ENCODE results near the gene TMTC4.
A peak's percentile ranks its signal among the peaks of the same experiment; 100 is the strongest.

Gene TMTC4

DNA sequence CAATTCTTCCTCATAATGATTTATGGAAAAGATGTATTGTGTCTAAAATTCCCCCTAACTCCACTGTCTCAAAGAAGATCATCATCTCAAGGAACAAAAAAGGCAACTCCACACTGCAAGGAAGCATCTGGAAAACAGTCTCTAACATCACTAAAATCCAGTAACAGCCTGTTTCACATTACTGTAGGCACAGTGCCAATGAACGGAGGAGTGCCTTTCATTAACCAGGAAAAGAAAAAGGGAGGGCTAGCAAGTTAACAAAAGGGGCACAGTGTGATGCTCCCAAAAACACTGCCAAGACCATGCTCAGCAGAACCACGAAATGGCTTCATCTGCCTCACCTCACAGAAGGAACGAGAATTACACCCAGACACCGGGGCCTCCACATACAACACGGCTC is 8.5 kb downstream of the TMTC4 start:
- DNase-seq, result no peak

DNA sequence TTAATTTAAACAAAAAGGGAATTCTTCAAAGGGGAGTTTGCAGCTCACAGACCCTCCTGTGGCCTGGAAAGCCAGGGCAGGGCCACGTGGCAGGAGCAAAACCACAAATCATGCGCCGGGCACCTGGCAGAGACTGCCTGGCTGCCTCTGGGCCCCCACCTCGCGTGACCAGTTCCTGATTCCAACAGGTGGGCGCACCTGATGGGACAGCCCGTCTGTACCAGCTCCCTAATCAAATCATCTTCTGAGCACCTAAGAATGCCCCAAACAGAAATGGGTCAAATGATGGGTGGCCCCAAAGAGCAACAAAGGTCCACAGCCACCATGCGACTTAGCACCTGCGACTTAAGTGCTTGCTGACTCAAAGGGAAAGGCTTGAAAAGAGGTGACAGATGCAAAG is 9.2 kb downstream of the TMTC4 start:
- DNase-seq, result no peak

DNA sequence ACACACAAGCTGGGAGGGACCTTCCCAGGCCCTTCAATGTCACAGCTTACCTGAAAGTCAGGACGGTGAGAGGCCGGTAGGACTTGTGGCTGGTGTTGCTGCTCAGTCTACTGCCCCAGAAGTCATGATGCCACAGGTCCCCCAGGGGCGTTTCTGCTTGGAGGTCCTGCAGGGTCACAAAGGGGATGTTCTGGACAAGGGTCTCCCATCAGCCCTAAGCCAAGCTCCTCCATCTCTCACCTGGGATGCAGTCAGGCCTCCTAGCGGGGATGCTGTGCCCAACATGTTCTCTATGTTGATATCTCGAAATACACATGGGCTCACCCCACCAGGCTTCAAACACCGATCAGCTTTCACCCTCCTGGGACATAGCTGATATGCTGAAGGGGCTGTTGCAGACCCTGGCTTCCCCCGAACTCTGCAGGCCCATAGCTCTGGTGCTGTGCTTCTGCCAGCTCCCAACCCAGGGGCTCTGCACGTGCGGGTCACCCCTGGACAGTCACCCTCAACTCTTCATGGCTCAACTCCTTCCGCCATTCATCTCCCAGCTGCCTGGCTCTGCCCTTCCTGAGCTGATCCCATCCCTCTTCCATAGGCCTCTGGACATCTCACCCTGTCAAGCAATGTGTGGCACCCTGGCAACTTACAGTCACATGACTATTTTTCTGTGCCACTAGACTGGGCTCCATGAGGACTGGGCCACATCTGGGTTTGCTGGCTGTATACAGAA is 10.3 kb downstream of the TMTC4 start:
- DNase-seq, result no peak

DNA sequence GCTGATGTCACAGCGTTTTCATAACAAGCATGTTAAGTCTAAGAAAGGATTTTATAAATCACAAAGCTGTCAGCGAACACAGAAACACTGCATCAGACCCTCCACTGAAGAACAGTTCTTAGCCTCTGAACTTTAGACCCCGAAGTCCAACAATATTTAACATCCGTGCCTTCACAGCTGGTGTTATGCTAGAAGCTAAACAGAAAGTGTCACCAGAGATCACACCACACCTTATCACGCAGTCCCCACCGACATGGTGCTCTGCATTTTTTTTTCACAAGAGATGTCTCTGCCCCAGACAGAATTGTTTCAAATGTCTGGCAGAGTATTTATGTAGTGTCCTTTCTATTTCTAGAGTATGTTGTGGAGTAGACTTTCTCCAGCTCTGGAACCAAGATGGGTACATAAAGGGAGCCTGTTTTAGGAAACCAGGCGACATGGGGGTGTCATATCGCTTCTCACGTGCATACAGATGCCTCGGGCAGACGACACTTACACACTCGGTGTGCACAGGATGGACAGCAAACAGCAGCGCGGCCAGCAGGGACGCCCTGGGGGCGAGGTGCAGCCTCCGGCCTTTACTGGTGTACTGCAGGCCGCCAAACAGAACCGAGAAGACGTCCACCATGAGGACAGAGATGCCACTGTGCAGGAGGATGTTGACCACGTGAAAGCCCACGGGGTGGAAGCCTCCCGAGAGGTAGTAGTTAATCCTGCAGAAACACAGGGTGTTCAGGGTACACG is 12.0 kb downstream of the TMTC4 start:
- DNase-seq, result no peak

DNA sequence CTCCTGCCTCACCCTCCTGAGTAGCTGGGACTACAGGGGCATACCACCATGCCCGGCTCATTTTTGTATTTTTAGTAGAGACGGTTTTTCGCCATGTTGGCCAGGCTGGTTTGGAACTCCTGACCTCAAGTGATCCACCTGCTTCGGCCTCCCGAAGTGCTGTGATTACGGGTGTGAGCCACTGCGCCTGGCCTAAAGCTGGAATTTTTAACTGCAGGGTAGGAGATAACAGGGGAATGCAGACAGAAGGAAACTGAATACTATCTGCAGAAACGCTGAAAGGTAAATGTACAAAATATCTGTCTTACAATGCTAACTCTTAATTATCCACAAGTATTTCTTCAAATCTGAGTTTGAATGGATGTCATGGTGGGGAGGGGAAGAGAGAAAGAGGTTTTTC is 13.8 kb downstream of the TMTC4 start:
- no peak for DNase-seq

DNA sequence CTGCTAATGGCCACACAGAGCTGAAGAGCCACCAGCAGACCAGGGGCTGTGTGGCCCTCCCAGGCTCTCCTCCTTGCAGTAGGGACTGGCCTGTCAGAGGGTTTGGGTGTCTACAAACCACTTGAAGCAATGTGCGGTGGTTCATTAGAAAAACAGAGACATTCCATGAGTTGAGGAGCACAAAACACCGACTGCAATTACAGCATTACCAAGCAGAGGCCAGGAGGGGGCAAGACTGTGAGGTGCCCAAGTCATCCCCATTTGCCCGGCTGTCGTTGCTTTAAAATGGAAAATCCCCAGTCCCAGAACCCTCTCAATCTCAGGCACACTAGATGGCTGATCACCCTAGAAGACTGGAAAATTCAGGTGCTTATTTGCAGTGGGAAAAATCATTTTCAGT is 15.0 kb downstream of the TMTC4 start:
- DNase-seq, result no peak

DNA sequence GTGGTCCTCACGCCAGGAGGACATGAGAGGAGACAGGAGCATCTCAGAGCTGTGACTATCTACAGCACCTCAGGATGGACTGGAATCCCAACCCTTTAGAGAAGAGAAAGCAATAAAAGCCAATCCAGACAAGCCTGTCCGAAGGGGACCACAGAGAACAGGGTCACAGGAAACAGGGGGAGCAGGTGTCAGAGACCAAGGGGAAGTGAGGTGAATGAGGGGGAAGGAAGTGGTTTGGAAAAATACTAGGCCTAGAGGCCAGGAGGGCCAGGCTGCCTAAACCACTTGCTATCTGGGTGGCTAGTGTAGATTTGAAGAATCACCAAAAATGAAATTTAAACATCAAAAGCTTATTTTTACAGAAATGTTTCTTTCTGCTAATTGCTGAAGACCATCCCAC is 16.2 kb downstream of the TMTC4 start:
- DNase-seq, result no peak

DNA sequence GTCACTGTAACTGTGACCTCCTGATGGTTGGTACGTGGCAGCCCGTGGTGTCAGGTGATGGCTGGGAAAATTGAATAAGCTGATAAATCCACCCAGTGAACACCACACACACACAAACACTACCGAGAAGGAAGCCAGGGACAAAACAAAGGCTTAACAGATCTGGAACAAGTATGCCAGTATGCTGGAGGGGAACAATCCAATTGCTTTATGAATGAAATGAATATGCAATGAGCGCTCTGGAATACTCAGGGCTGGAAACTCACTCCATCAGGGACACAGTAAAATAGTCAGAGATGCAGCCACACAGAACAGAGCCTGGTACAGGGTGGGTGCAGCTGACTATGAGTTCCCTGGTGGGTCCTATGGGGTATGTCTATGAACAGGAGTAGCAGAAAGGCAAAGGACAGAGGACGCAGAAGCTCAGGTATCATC is 16.7 kb downstream of the TMTC4 start:
- DNase-seq, result no peak

DNA sequence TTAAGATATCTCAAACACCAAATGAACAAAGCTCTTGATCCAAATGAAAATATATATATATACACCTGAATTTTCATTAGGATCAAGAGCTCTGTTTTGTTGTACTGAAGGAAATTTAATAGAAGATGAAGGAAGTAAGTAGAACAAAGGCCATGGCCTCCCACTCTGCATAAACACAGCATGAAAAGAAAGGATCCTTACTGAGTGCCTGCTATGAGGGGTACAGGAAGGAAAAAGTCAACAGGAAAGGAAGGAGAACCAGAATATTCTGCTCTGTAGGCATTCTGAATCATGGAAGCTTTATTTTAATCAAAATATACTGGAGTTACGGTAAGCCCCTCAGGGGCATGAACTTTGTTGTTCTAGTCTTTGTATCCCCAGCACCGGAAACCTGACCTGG is 22.1 kb downstream of the TMTC4 start:
- DNase-seq, result no peak

DNA sequence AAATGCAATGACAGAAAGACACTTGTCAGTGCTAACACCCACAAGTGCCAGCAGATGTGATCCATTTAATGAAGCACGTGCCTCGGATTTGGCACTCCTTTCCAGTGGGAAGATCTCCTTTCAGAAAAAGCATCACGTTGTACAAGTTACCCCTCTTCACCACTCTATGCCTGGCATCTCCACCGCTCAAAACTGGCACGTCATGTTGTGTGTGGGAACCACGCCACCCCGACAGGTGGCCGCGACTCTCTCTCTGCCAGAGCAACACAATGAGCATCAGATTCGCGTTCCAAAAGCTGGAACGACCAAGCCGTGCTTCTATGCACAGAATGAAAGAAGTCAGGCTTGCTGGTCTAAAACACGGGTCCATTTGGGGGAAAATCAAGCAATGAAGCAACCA is 24.3 kb downstream of the TMTC4 start:
- DNase-seq, result peak; percentile 60

DNA sequence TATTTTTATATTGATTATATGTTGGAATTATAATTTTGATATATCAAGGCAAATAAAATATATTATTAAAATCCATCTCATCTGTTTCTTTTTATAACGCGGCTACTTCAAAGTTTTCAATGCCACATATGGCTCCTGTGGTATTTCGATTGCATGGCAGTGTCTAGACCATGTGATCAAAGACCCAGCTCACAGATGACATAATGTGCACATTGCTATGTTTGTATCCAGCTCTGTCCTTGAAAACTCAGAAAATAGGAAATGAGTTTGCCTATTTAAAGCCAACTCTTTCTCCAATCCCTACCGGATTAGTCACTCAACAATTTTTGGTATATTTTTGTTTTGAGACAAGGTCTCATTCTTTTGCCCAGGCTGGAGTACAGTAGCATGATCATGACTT is 26.2 kb downstream of the TMTC4 start:
- no peak for DNase-seq

DNA sequence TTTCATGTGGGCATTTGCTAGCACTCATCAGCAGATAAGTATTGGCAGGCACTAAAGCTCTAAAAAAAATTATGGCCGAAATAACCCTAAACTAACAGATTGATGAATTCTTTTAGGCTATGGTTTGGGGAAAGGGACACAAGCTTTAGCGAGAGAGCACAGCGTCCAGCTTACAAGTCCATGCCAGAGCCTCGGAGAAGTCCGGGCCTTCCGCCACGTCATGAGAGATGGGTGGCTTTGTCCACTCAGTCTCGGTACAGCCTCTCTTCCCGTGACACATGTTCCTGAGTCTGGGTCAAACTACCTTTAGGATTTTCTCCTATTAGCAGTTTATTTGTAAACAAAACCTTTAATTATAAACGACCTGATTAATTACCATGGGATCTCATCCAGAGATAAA is 27.7 kb downstream of the TMTC4 start:
- no peak for DNase-seq

DNA sequence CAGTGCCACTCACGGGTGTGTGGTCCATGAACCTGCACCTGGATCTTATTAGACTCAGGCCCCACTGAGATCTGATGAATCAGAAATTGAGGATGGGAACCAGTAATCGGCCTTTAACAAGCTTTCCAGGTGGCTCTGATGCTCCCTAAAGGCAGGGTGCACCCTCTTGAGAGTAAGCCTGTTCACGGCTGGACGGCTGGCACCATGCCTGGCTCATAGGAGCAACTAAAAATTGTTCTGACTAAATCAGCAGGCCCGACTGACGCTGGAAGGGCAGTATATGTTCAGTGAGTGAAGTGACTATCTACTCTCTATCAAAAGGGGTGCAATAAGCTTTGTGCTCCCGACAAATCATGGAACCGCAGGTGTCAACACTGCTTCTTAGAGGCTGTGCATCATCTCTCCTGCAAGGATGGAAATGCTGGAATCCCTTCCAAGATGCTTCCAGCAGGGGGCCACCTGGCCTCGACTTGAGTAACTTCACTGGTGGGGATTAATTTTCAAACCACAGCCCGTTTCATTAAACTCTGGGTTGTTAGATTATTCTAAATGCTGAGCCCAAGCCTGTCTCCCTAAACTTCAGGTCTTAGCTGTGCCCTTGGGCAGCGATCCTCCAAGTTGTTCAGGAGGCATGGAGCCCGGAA is 28.4 kb downstream of the TMTC4 start:
- DNase-seq, result no peak

DNA sequence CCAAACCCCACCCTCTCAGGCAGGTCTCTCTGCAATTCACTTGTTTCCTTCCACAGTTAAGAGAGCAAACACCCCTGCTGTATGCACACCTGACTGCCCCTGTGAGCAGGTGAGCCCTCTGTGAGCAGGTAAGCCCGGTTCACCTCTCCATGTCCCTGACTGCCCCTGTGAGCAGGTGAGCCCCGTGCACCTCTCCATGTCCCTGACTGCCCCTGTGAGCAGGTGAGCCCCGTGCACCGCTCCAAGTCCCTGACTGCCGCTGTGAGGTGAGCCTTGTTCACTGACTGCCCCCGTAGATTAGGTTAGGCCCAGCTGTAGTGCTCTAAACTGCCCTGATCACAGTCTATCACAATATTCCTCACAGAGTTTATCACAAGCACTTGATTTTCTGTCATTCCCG is 29.2 kb downstream of the TMTC4 start:
- DNase-seq, result no peak

DNA sequence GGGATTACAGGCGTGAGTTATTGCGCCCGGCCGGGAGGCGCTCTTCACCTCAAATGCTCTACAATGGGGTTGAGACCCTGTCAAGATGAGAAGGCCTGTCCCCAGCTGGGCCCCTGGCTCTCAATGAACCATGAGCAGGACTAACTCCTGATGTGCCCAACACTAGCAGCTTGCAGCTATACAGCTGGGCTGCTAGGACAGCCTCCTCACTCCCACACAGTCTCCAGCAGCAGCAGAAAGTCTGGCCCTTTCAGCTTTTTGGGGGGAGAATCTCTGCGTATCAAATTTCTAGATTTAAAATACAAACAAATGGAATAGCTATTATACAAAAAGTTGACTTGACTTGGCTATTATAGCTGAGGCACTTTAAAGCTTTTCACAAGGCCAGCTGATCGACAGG is 30.2 kb downstream of the TMTC4 start:
- no peak for DNase-seq

DNA sequence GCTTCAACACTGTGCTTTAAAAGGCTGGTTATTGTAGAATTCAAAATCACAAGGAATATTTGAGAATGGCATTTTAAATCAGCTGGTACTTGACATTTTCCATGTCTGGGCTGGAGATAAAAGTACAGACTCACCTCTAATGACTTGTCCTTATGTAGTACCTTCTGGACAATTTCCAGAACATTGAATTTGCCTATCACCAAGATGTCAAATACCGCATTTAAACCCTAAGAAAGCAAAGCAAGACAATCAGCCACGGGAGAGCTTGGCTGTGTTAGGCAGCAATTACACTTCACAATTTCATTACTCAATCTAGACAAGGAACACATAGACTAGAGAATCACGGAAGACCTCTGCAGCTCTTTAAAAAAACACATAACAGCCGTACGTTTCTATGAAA is 36.8 kb downstream of the TMTC4 start:
- DNase-seq, result no peak

DNA sequence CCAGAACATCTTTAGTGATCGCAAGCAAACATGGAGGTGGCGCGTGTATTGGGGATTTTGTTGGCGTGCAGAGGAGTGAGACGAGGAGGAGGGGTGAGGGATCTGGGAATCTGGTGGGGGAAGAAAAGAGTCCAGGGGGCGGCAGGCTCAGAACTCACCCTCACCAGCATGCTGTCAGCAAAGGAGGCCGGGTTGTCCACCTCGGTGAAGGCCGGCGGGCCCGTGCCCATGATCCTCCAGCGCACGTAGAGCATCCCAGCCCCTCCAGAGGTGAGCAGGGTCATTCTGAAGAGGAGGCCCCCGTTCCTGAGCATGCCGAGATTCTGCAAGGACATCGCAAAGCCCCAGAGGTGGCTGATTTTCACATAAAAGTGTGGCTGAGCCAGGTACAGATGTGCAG is 37.2 kb downstream of the TMTC4 start:
- no peak for DNase-seq

DNA sequence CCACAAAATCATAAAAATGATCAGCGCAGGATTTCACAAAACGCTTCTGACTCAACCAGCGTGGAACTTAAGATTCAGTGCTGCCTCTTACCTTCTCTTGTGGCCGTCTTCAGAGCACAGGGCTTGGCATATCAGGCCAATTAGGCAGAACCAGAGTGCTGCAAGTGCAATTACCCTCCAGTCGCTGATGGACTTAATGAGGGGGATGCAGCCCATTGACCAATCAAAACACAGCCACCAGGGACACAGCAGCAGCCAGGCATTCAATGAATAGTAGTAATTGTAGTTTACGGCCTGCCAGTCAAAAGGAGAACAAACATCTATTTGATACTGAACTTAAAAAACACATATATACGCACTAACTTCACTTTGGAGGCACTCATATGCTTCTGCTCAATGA is 38.2 kb downstream of the TMTC4 start:
- DNase-seq, result no peak

DNA sequence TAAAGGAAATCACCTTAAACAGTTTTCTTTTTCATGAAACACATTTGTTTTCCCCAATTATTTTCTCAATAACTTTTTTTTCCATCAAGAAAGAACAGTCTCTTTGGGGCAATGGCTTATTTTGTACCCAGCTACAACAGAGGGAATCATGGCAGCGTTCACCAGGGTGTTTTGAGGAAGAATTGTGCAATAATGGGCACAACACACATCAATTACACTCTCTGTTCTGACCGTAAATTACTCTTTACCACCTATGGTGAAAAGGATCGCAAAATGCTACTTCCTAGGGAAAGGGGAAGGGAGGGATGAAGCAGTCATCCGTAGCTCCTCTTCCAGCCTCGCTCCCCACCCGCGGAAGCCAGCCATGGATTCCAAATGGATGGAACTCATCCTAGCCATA is 38.6 kb downstream of the TMTC4 start:
- no peak for DNase-seq

DNA sequence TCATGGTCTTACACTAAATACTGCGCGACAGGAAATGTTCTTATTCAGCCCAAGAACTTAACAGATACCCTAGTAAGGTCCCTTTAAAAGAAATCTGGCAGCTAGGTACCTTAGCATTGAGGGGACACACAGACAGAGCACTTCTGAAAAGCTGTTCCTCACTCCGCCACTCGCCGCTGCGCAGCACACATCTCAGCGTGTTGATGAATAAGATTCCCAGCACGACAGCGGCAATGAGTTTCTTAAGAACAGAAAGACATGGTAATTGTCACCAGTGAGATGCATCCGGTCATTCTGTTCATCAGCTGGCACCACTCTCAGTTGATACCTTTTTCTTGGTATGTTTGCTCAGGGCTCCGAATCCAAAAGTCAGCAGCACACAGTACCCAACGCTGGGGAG is 39.9 kb downstream of the TMTC4 start:
- no peak for DNase-seq

DNA sequence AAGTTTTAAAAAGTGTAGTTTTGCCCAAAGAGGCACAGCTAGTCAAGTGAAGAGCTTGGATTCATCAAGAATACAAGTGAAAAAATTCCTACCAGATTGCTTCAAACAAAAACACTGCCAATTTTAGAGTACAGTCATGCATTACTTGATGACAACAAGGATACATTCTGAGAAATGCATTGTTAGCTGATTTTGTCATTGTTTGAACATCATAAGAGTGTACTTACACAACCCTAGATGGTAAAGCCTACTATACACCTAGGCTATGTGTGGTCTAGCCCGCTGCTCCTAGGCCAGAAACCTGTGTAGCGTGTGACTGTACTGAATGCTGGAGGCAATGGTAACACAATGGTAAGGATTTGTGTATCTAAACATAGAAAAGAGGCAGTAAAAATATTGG is 41.1 kb downstream of the TMTC4 start:
- no peak for DNase-seq

DNA sequence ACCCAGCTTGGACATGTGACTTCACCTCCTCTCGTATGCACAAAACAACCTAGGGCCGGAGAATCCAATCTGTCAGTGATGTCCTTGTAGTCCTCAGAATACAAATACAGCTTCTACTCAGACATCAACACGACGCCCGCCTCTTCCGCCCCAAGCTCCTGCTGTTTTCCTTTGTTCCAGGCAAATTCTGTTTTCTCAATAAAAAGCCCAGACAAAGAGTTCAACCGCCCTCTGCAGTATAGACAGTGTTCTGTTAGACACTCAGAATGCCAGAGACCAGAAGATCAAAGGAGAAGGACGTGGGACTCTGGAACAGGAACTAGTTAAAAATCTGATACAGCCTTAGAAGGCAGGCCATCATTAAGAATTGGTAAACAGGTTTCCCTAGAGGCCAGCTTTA is 44.0 kb downstream of the TMTC4 start:
- no peak for DNase-seq

DNA sequence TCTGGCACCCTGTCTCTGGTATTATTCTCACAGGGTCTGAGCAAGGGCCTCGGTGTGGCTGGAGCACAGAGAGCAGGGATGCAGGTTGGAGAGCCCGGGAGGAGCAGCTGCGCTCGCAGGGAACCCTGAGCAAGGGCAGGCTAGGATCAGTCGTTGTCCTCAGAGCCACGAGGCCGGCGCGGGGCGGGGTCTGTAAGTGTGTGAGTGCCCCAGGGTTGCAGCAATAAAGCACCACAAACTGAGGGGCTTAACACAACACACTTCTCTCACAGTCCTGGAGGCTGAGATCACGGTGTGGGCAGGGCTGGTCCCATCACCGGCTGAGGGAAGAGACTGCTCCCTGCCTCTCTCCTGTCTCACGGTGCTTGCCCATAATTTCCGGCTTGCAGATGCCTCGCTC is 47.5 kb downstream of the TMTC4 start:
- DNase-seq, result no peak

DNA sequence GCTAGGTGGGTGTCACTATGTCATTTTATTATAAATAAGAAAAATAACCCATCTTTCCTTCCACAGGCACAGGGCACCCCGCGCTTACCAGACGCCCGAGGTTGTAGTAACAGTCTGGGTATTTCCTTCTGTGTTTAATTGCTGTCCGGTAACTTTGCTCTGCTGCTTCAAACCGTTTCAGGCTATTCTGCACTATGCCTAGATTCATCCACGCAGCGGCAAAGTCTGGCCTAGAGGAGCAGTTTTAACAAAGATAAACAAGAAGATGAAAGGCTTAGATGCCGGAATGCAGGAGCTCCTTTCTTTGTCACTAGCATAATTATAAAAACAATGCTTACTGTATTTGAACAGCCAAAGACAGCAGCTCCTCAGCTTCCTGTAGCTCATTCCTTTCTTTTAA is 49.1 kb downstream of the TMTC4 start:
- no peak for DNase-seq
